ENCODE measurements around the gene ZRSR2.

- TF ChIP-seq MAX (IDR thresholded peaks at IDR 0.05), result no peak
- TF ChIP-seq EP300 (IDR thresholded peaks at IDR 0.05; ENCODE audit: borderline replicate concordance), result no peak
- no peak for TF ChIP-seq YY1 (IDR thresholded peaks at IDR 0.05; ENCODE audit: low read depth)
- no peak for TF ChIP-seq NFIC (IDR thresholded peaks at IDR 0.05)
Measured at GRCh38 chrX:15761564-15762191, 28.6 kb upstream of the ZRSR2 start.
